Endothelial cell of umbilical vein (primary cell): ENCODE measurements around the gene GJB3. TPM values are rescaled to one million over a fixed set of nuclear protein-coding genes. Genes with fewer than 3 reads are reported as not detected.

Experiments used
- BruUV-seq: library from RNA; stranded (reverse); fragments of 400-500 nt; replicated peaks from 2 replicates; lab custom pipeline; 2021; lab: Mats Ljungman, UMichigan
- CTCF ChIA-PET: fragments of 300-600, 350-600 bp; sonication (Branson Sonifier 250); formaldehyde crosslinking; loops from one replicate; lab custom pipeline; 2021; ENCODE audit warnings: antibody characterized with exemption, inconsistent platforms; lab: Charles Lee
- POLR2A ChIA-PET: fragments of 300-600, 350-600 bp; sonication (Branson Sonifier 250); formaldehyde crosslinking; loops from one replicate; lab custom pipeline; 2021; ENCODE audit warnings: antibody characterized with exemption, inconsistent platforms; lab: Charles Lee
- DNase-seq: peaks from one replicate; pipeline ENCODE4 v3.0.0-alpha.2; 2011; ENCODE audit warnings: low read depth, low spot score
- FAIRE-seq: peaks from 2 replicates; lab custom pipeline; 2011; peaks lifted over from hg19 to GRCh38; lab: Jason Lieb, UNC
- H2AFZ ChIP-seq: 2 replicates; pipeline ENCODE4 v1.6.0; 2012; ENCODE audit warnings: low read depth, low read length, control low read depth, inconsistent platforms
- H3K27ac ChIP-seq: 2 replicates; pipeline ENCODE4 v1.5.1; 2011; ENCODE audit warnings: low read depth, mild to moderate bottlenecking, control low read depth, low read length, moderate library complexity; ENCODE audit not compliant: insufficient read depth
- H3K27me3 ChIP-seq, 2 experiments: 2 replicates each; pipeline versions ENCODE4 v1.6.0 to v1.6.1; 2011; ENCODE audit warnings: low read length in 2 of 2, mixed read lengths in 1 of 2; ENCODE audit not compliant: control insufficient read depth in 2 of 2, insufficient read depth in 2 of 2
- H3K36me3 ChIP-seq, 2 experiments: 2 replicates in 1 of 2; 3 replicates in 1 of 2; pipeline ENCODE4 v1.5.1; 2011; ENCODE audit warnings: low read length in 2 of 2, mild to moderate bottlenecking in 1 of 2, moderate library complexity in 1 of 2; ENCODE audit not compliant: control insufficient read depth in 2 of 2, insufficient read depth in 2 of 2; ENCODE audit errors: extremely low read depth in 1 of 2
- H3K4me1 ChIP-seq: 3 replicates; pipeline ENCODE4 v1.5.1; 2011; ENCODE audit warnings: mild to moderate bottlenecking, low read length; ENCODE audit not compliant: control insufficient read depth, insufficient read depth; ENCODE audit errors: extremely low read depth
- H3K4me2 ChIP-seq: 2 replicates; pipeline ENCODE4 v1.6.1; 2011; ENCODE audit warnings: low read length, control low read depth, mixed read lengths; ENCODE audit not compliant: insufficient read depth
- H3K4me3 ChIP-seq, 3 experiments: fragments of 200-600 bp in 1 of 3; sonication (generic), shearing (Covaris generic) in 1 of 3; replicated peaks in 1 of 3; 2 replicates each; pipeline ENCODE4 v1.5.1; 2011 to 2016; ENCODE audit warnings: control low read depth in 3 of 3, low read length in 3 of 3, mild to moderate bottlenecking in 2 of 3, inconsistent platforms in 1 of 3, low read depth in 1 of 3, moderate library complexity in 1 of 3; ENCODE audit not compliant: insufficient read depth in 1 of 3
- H3K79me2 ChIP-seq: 2 replicates; pipeline ENCODE4 v1.6.0; 2012; ENCODE audit warnings: low read length, inconsistent platforms; ENCODE audit not compliant: control insufficient read depth, insufficient read depth
- H3K9ac ChIP-seq: replicated peaks from 2 replicates; pipeline ENCODE3; 2011; ENCODE audit warnings: low read length, control low read depth; ENCODE audit not compliant: insufficient read depth; ENCODE audit errors: extremely low read depth
- H3K9me1 ChIP-seq: replicated peaks from 3 replicates; pipeline ENCODE4 v1.6.0; 2011; ENCODE audit warnings: mild to moderate bottlenecking, low read length; ENCODE audit not compliant: control insufficient read depth, insufficient read depth; ENCODE audit errors: extremely low read depth
- H3K9me3 ChIP-seq: replicated peaks from 2 replicates; pipeline ENCODE4 v1.5.1; 2012; ENCODE audit warnings: low read length, inconsistent platforms; ENCODE audit not compliant: control insufficient read depth, insufficient read depth
- H4K20me1 ChIP-seq: replicated peaks from 2 replicates; pipeline ENCODE3; 2011; ENCODE audit warnings: mild to moderate bottlenecking, low read length; ENCODE audit not compliant: control insufficient read depth, insufficient read depth; ENCODE audit errors: extremely low read depth
- EZH2 ChIP-seq: IDR thresholded peaks from 2 replicates; pipeline ENCODE4 v1.6.1; 2012; ENCODE audit warnings: borderline replicate concordance, low read depth, mild to moderate bottlenecking, moderate library complexity, low read length, inconsistent platforms; ENCODE audit not compliant: severe bottlenecking
- FOS ChIP-seq: IDR thresholded peaks from 2 replicates; pipeline ENCODE4 v1.6.1; 2011; ENCODE audit warnings: mild to moderate bottlenecking, low read length, moderate library complexity, borderline replicate concordance; ENCODE audit not compliant: insufficient read depth
- GATA2 ChIP-seq: IDR thresholded peaks from 2 replicates; pipeline ENCODE4 v1.7.0; 2011; ENCODE audit warnings: low read depth, mild to moderate bottlenecking, moderate library complexity, mixed read lengths, low read length; ENCODE audit not compliant: insufficient read length, insufficient read depth
- JUN ChIP-seq: IDR thresholded peaks from 2 replicates; pipeline ENCODE4 v1.6.1; 2011; ENCODE audit warnings: borderline replicate concordance, low read depth; ENCODE audit not compliant: insufficient read length, insufficient read depth
- MYC ChIP-seq: IDR thresholded peaks from one replicate; pipeline ENCODE4 v1.6.1; 2011; ENCODE audit warnings: mild to moderate bottlenecking, low read depth, low read length
- POLR2A ChIP-seq: IDR thresholded peaks from 2 replicates; pipeline ENCODE4 v1.6.1; 2012; ENCODE audit warnings: low read depth, mild to moderate bottlenecking, control low read depth, low read length
- POLR2AphosphoS5 ChIP-seq: IDR thresholded peaks from 2 replicates; pipeline ENCODE4 v1.6.1; 2012; ENCODE audit warnings: low read depth, mild to moderate bottlenecking, control low read depth, low read length, moderate library complexity; ENCODE audit not compliant: insufficient read depth
- dilution Hi-C: fragments of 300-500 bp; cut with MboI; formaldehyde crosslinking; loops from one replicate; pipeline ENCODE4 v1.15.0; 2019; ENCODE audit warnings: low sequenced_read_pairs; ENCODE audit not compliant: extremely low pct_ligation_motif_present
- intact Hi-C: fragments of 100-400 bp; cut with micrococcal nuclease; formaldehyde crosslinking; loops from one replicate; pipeline ENCODE4 v1.10.0; 2022
- polyA plus RNA-seq, 4 experiments: library from polyadenylated mRNA; depleted of rRNA in 3 of 4; stranded (reverse) in 3 of 4; unstranded in 1 of 4; fragments of >200 nt; gene quantifications; 2 replicates each; pipeline versions ENCODE4 v1.2.1 to v1.2.3, GENCODE V29; 2011 to 2012; ENCODE audit warnings: missing spikeins in 1 of 4
- total RNA-seq: library from RNA; stranded (reverse); gene quantifications from 2 replicates; pipeline ENCODE4 v1.2.3, GENCODE V29; 2021
- TF ChIP-seq, protein P1 (sequence below), 2 donors: IDR thresholded peaks; 1 replicate in 1 of 2; 2 replicates in 1 of 2; pipeline ENCODE4 v1.5.1; 2011; ENCODE audit warnings: low read length in 2 of 2, mild to moderate bottlenecking in 2 of 2, moderate library complexity in 2 of 2, control low read depth in 1 of 2, inconsistent platforms in 1 of 2, low read depth in 1 of 2; ENCODE audit not compliant: insufficient read depth in 1 of 2; ENCODE audit errors: extremely low read depth in 1 of 2
- TF ChIP-seq, protein P2 (sequence below): IDR thresholded peaks from 2 replicates; pipeline ENCODE4 v1.6.1; 2011; ENCODE audit not compliant: insufficient read depth, insufficient read length

The GJB3 gene
- total and polyA plus RNA-seq, 2 donors (not counting 3 experiments of a cell fraction or from before 2014, with no cell fraction given): not detected

DNA sequence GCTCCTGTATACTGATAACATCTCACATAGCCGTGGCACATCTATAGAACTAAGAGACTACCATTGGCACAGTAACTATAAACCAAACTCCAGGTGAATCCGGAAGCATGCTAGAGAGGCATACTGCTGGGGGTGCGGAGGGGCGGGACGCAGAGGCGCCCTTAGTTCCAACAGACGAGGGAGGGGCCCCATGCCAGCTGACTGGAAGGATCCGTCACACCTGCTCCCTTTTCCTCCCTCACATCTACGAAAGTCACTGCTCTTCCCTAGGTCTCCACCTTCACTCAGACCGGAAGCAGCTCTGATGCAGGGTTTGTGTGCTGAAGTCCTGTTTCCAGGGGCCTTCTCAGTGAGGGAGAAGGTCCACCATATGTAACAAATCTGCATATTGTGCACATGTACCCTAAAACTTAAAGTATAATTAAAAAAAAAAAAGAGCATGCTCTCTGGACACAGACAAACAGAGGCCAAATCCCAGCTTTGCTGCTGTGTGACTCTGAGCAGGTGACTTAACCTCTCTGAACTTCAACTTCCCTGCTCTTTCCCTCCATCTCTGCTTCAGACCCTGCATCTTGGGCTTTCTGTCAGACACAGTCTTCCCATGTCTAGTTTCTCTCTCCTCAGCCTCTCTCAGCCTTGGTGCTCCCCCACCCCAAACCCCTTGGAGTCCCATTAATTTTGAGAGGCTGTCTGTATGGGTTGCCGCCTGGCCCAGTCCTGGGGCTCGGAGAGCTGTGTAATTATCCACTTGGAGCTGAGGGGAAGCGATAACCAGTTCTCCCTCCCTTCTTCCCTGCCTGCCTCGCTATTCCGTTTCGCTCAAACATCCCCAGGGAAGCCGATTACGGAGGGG lies 34.0 kb upstream of the GJB3 start:
- BruUV-seq: no TSS peak
- POLR2A ChIA-PET: no interaction called here
- intact Hi-C loops: no loop called here

More for the DNA sequence above, 34.0 kb upstream of the GJB3 start:
- H3K9me1 ChIP-seq: no peaks in the 10 kb centered on the region
- no peak overlapping the region for H3K4me2 ChIP-seq
- no peaks in the 10 kb centered on the region for H3K9me3 ChIP-seq
- H4K20me1 ChIP-seq: no peaks in the 10 kb centered on the region
- H3K9ac ChIP-seq: no peak overlapping the region
- no peak overlapping the region for H3K27ac ChIP-seq
- H3K4me1 ChIP-seq: no peaks in the 10 kb centered on the region
- no peak overlapping the region for H2AFZ ChIP-seq
- dilution Hi-C loops: no loop called here
- DNase-seq: no peak
- TF ChIP-seq GATA2 (no peak), FOS (no peak), EZH2 (no peak), MYC (no peak), POLR2A (no peak), JUN (no peak), POLR2AphosphoS5 (no peak)
- TF ChIP-seq, protein P1, sequence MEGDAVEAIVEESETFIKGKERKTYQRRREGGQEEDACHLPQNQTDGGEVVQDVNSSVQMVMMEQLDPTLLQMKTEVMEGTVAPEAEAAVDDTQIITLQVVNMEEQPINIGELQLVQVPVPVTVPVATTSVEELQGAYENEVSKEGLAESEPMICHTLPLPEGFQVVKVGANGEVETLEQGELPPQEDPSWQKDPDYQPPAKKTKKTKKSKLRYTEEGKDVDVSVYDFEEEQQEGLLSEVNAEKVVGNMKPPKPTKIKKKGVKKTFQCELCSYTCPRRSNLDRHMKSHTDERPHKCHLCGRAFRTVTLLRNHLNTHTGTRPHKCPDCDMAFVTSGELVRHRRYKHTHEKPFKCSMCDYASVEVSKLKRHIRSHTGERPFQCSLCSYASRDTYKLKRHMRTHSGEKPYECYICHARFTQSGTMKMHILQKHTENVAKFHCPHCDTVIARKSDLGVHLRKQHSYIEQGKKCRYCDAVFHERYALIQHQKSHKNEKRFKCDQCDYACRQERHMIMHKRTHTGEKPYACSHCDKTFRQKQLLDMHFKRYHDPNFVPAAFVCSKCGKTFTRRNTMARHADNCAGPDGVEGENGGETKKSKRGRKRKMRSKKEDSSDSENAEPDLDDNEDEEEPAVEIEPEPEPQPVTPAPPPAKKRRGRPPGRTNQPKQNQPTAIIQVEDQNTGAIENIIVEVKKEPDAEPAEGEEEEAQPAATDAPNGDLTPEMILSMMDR (IDR thresholded peaks at IDR 0.05; ENCODE audit: extremely low read depth in 1 of 2, insufficient read depth in 1 of 2, low read depth in 1 of 2, low read length in 2 of 2): no peak
- TF ChIP-seq, protein P2, sequence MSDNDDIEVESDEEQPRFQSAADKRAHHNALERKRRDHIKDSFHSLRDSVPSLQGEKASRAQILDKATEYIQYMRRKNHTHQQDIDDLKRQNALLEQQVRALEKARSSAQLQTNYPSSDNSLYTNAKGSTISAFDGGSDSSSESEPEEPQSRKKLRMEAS: no peak
- CTCF ChIA-PET: interaction anchor here (0.8 kb wide), 1 partner anchor 1114 kb away, joined by 4 read pairs; no protein-coding TSS in a partner anchor
- H3K36me3 ChIP-seq: no peaks in the 10 kb centered on the region
- H3K27me3 ChIP-seq: peaks cover 0 to 2% of the 10 kb centered on the region in 2 experiments
- FAIRE-seq: no peak
- no peaks in the 10 kb centered on the region for H3K79me2 ChIP-seq
- H3K4me3 ChIP-seq: no peak overlapping the region
